Measurements from ENCODE around the gene CCDC80.

DNA sequence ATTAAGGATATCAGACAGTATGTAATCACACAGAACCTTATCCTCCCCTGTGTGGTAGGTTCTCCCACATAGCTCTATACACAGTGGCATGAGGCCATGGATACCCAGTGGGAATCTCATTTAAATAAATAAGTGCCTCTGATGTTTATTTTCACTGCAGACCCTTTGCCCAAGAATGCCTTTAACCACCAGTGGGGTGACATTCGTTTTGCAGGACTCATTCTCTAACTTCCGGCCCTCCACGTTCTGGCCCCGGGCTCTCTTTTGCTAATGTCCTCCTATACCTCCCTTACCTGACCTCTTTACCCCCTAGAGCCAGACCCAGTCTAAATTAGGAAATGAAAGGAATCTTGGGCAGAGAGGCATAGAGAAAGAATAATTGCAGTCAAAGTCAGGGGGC lies 8.3 kb downstream of the CCDC80 start:
- no peak for TF ChIP-seq POLR2A (IDR thresholded peaks at IDR 0.05)
- TF ChIP-seq, protein P1, sequence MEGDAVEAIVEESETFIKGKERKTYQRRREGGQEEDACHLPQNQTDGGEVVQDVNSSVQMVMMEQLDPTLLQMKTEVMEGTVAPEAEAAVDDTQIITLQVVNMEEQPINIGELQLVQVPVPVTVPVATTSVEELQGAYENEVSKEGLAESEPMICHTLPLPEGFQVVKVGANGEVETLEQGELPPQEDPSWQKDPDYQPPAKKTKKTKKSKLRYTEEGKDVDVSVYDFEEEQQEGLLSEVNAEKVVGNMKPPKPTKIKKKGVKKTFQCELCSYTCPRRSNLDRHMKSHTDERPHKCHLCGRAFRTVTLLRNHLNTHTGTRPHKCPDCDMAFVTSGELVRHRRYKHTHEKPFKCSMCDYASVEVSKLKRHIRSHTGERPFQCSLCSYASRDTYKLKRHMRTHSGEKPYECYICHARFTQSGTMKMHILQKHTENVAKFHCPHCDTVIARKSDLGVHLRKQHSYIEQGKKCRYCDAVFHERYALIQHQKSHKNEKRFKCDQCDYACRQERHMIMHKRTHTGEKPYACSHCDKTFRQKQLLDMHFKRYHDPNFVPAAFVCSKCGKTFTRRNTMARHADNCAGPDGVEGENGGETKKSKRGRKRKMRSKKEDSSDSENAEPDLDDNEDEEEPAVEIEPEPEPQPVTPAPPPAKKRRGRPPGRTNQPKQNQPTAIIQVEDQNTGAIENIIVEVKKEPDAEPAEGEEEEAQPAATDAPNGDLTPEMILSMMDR (IDR thresholded peaks at IDR 0.05), result no peak

Measured in lower leg skin (tissue), 3 donors.